ENCODE data around the gene TEX52.

DNA sequence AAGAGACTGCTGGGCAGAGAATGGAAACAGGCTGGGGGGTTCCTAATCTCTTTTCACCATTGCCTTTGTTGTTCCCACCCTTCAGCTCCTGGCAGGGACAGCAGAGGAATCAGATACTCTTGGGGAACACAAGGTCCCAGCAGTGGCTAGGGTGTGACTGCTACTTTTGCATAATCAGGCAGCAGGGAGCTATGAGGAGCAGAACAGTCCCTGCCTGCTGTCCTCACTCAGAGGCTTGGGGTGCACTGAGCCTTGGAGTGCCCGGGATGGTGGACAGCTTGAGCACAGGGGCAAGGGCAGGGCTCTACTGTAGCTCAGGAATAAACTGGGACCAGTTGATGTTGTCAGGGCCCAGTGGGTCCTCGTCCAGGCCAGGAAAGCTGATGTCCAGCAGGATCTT is 1.5 kb upstream of the TEX52 start:
- TF ChIP-seq, protein P1, sequence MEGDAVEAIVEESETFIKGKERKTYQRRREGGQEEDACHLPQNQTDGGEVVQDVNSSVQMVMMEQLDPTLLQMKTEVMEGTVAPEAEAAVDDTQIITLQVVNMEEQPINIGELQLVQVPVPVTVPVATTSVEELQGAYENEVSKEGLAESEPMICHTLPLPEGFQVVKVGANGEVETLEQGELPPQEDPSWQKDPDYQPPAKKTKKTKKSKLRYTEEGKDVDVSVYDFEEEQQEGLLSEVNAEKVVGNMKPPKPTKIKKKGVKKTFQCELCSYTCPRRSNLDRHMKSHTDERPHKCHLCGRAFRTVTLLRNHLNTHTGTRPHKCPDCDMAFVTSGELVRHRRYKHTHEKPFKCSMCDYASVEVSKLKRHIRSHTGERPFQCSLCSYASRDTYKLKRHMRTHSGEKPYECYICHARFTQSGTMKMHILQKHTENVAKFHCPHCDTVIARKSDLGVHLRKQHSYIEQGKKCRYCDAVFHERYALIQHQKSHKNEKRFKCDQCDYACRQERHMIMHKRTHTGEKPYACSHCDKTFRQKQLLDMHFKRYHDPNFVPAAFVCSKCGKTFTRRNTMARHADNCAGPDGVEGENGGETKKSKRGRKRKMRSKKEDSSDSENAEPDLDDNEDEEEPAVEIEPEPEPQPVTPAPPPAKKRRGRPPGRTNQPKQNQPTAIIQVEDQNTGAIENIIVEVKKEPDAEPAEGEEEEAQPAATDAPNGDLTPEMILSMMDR (IDR thresholded peaks at IDR 0.05): no peak
- TF ChIP-seq POLR2A (IDR thresholded peaks at IDR 0.05): no peak
- TF ChIP-seq POLR2AphosphoS5 (IDR thresholded peaks at IDR 0.05): no peak
- no peak for TF ChIP-seq EP300 (IDR thresholded peaks at IDR 0.05)
